H1 (cell line): ENCODE results near the gene CD79A. TPM values are rescaled to one million over a fixed set of nuclear protein-coding genes. Genes with fewer than 3 reads are reported as not detected.
A peak's percentile ranks its signal among the peaks of the same experiment; 100 is the strongest.

Experiments
- CTCF ChIA-PET: fragments of 300-600 bp; sonication (Branson Sonifier 250); formaldehyde crosslinking; loops from one replicate; lab custom pipeline; 2021; ENCODE audit not compliant: partially characterized antibody; lab: Charles Lee
- POLR2A ChIA-PET: fragments of 300-600 bp; sonication (Branson Sonifier 250); formaldehyde crosslinking; loops from one replicate; lab custom pipeline; 2021; ENCODE audit warnings: inconsistent platforms; ENCODE audit not compliant: partially characterized antibody; lab: Charles Lee
- DNase-seq, 2 experiments: peaks; one replicate each; pipeline versions ENCODE4 v3.0.0 to v3.0.0-alpha.2; 2010 to 2022; ENCODE audit warnings: low spot score in 2 of 2, low read depth in 1 of 2, mixed read lengths in 1 of 2
- FAIRE-seq: peaks from 2 replicates; lab custom pipeline; 2011; peaks lifted over from hg19 to GRCh38; lab: Jason Lieb, UNC
- H2AFZ ChIP-seq: 2 replicates; pipeline ENCODE4 v1.8.1; 2012; ENCODE audit warnings: low read length, inconsistent platforms
- H2AK5ac ChIP-seq: 2 replicates; pipeline ENCODE4 v1.6.1; 2013; ENCODE audit warnings: low read depth, low read length
- H2BK120ac ChIP-seq: replicated peaks from 2 replicates; pipeline ENCODE3; 2013; ENCODE audit warnings: low read depth, low read length, inconsistent platforms
- H2BK12ac ChIP-seq: 2 replicates; pipeline ENCODE4 v1.6.1; 2013; ENCODE audit warnings: low read depth, low read length
- H2BK15ac ChIP-seq: 2 replicates; pipeline ENCODE4 v1.6.1; 2013; ENCODE audit warnings: low read length
- H2BK20ac ChIP-seq: 2 replicates; pipeline ENCODE4 v1.6.1; 2013; ENCODE audit warnings: low read length
- H2BK5ac ChIP-seq: 2 replicates; pipeline ENCODE4 v1.6.1; 2013; ENCODE audit warnings: low read depth, low read length
- H3K14ac ChIP-seq: 2 replicates; pipeline ENCODE4 v1.6.1; 2013; ENCODE audit warnings: inconsistent platforms; ENCODE audit not compliant: insufficient read length
- H3K18ac ChIP-seq: 2 replicates; pipeline ENCODE4 v1.6.1; 2013; ENCODE audit warnings: low read length; ENCODE audit errors: extremely low read depth
- H3K23ac ChIP-seq: 2 replicates; pipeline ENCODE4 v1.6.1; 2013; ENCODE audit warnings: inconsistent platforms; ENCODE audit not compliant: insufficient read length
- H3K23me2 ChIP-seq: 2 replicates; pipeline ENCODE4 v1.6.1; 2013; ENCODE audit warnings: low read depth, low read length
- H3K27ac ChIP-seq: 2 replicates; pipeline ENCODE4 v1.6.1; 2011; ENCODE audit warnings: low read depth, low read length, inconsistent platforms
- H3K27me3 ChIP-seq, 4 experiments: replicated peaks in 1 of 4; 1 replicate in 1 of 4; 2 replicates in 3 of 4; pipeline versions ENCODE4 v1.6.1 to v1.8.1; 2011 to 2013; ENCODE audit warnings: low read length in 3 of 4, mild to moderate bottlenecking in 3 of 4, inconsistent platforms in 2 of 4, mixed read lengths in 2 of 4, moderate library complexity in 1 of 4; ENCODE audit not compliant: control insufficient read depth in 3 of 4, insufficient read depth in 3 of 4; ENCODE audit errors: extremely low read depth in 1 of 4
- H3K36me3 ChIP-seq, 4 experiments: 2 replicates each; pipeline versions ENCODE4 v1.6.1 to v1.8.1; 2011 to 2013; ENCODE audit warnings: mild to moderate bottlenecking in 4 of 4, low read length in 3 of 4, moderate library complexity in 2 of 4, control low read depth in 1 of 4, inconsistent platforms in 1 of 4; ENCODE audit not compliant: insufficient read depth in 4 of 4, control insufficient read depth in 2 of 4
- H3K4ac ChIP-seq: replicated peaks from 2 replicates; pipeline ENCODE3; 2013; ENCODE audit warnings: low read length, low read depth, mixed read lengths, inconsistent platforms; ENCODE audit not compliant: insufficient read length
- H3K4me1 ChIP-seq, 4 experiments: replicated peaks in 1 of 4; 1 replicate in 1 of 4; 2 replicates in 3 of 4; pipeline versions ENCODE4 v1.6.1 to v1.8.1; 2011 to 2013; ENCODE audit warnings: low read length in 3 of 4, inconsistent platforms in 2 of 4, mixed read lengths in 1 of 4; ENCODE audit not compliant: insufficient read depth in 4 of 4, control insufficient read depth in 3 of 4
- H3K4me2 ChIP-seq, 2 experiments: 2 replicates each; pipeline versions ENCODE4 v1.6.1 to v1.8.1; 2011 to 2013; ENCODE audit warnings: low read depth in 2 of 2, low read length in 2 of 2, control low read depth in 1 of 2, inconsistent platforms in 1 of 2, mild to moderate bottlenecking in 1 of 2; ENCODE audit not compliant: insufficient read depth in 1 of 2
- H3K4me3 ChIP-seq, 4 experiments: fragments of 200-600, 300-600 bp in 1 of 4; sonication (generic), shearing (Covaris generic), sonication (Bioruptor Twin) in 1 of 4; 2 replicates each; pipeline versions ENCODE4 v1.5.1 to v1.8.1; 2011 to 2016; ENCODE audit warnings: low read length in 4 of 4, low read depth in 3 of 4, control low read depth in 2 of 4, inconsistent platforms in 2 of 4, mild to moderate bottlenecking in 2 of 4, mixed read lengths in 1 of 4, moderate library complexity in 1 of 4; ENCODE audit not compliant: insufficient read depth in 2 of 4; ENCODE audit errors: extremely low read depth in 1 of 4
- H3K56ac ChIP-seq: replicated peaks from 2 replicates; pipeline ENCODE3; 2013; ENCODE audit warnings: low read depth, mild to moderate bottlenecking, mixed read lengths, low read length, inconsistent platforms; ENCODE audit not compliant: insufficient read length
- H3K79me1 ChIP-seq: 2 replicates; pipeline ENCODE4 v1.6.1; 2013; ENCODE audit warnings: low read depth, low read length, control low read depth
- H3K79me2 ChIP-seq, 2 experiments: 2 replicates each; pipeline versions ENCODE4 v1.6.1 to v1.8.1; 2012 to 2013; ENCODE audit warnings: low read length in 2 of 2, mild to moderate bottlenecking in 2 of 2, inconsistent platforms in 1 of 2; ENCODE audit not compliant: insufficient read depth in 2 of 2, control insufficient read depth in 1 of 2
- H3K9ac ChIP-seq, 4 experiments: replicated peaks in 1 of 4; 1 replicate in 1 of 4; 2 replicates in 3 of 4; pipeline versions ENCODE4 v1.6.1 to v1.8.1; 2011 to 2013; ENCODE audit warnings: low read depth in 3 of 4, low read length in 3 of 4, control low read depth in 2 of 4, mild to moderate bottlenecking in 2 of 4, moderate library complexity in 2 of 4, inconsistent platforms in 1 of 4; ENCODE audit errors: extremely low read depth in 1 of 4
- H3K9me3 ChIP-seq, 2 experiments: 2 replicates each; pipeline versions ENCODE4 v1.6.1 to v1.8.1; 2012 to 2013; ENCODE audit warnings: mild to moderate bottlenecking in 2 of 2, moderate library complexity in 2 of 2, control low read depth in 1 of 2, inconsistent platforms in 1 of 2, low read depth in 1 of 2, low read length in 1 of 2, mixed read lengths in 1 of 2; ENCODE audit not compliant: insufficient read depth in 2 of 2
- H4K20me1 ChIP-seq, 2 experiments: replicated peaks in 1 of 2; 2 replicates each; pipeline versions ENCODE3 to v1.8.1; 2011 to 2013; ENCODE audit warnings: inconsistent platforms in 2 of 2, low read length in 2 of 2, mild to moderate bottlenecking in 1 of 2; ENCODE audit not compliant: insufficient read depth in 2 of 2, control insufficient read depth in 1 of 2
- H4K5ac ChIP-seq: 2 replicates; pipeline ENCODE4 v1.6.1; 2013; ENCODE audit warnings: low read length, low read depth, mixed read lengths, inconsistent platforms; ENCODE audit not compliant: insufficient read length
- H4K8ac ChIP-seq: 2 replicates; pipeline ENCODE4 v1.8.0; 2013; ENCODE audit warnings: mild to moderate bottlenecking, moderate library complexity, low read length, inconsistent platforms; ENCODE audit not compliant: insufficient read depth; ENCODE audit errors: extremely low read depth
- H4K91ac ChIP-seq: replicated peaks from 2 replicates; pipeline ENCODE3; 2013; ENCODE audit warnings: low read length, mixed read lengths, inconsistent platforms; ENCODE audit not compliant: insufficient read length
- ATF2 ChIP-seq: IDR thresholded peaks from 2 replicates; pipeline ENCODE4 v1.6.1; 2012; ENCODE audit warnings: low read length, inconsistent platforms
- ATF3 ChIP-seq: IDR thresholded peaks from 2 replicates; pipeline ENCODE4 v1.6.1; 2011; ENCODE audit warnings: low read depth, mild to moderate bottlenecking, low read length; ENCODE audit not compliant: insufficient read depth
- CHD1 ChIP-seq: IDR thresholded peaks from 2 replicates; pipeline ENCODE4 v1.6.1; 2012; ENCODE audit warnings: low read depth, low read length, improper control_type of control experiment
- GTF2F1 ChIP-seq: IDR thresholded peaks from 2 replicates; pipeline ENCODE4 v1.6.1; 2012; ENCODE audit warnings: low read depth, low read length, improper control_type of control experiment, borderline replicate concordance
- KDM1A ChIP-seq: fragments of 200-600, 300-600 bp; sonication (generic); IDR thresholded peaks from 2 replicates; pipeline ENCODE4 v1.7.1; 2016; ENCODE audit warnings: mild to moderate bottlenecking, low read length, borderline replicate concordance
- SP2 ChIP-seq: IDR thresholded peaks from 2 replicates; pipeline ENCODE4 v1.6.1; 2012; ENCODE audit warnings: mild to moderate bottlenecking, low read length, inconsistent platforms
- SUZ12 ChIP-seq: fragments of 200-600 bp; sonication (generic); IDR thresholded peaks from 2 replicates; pipeline ENCODE4 v1.6.1; 2012; ENCODE audit warnings: mild to moderate bottlenecking, inconsistent platforms, low read length, moderate library complexity, mixed read lengths
- WGBS, 2 experiments: shearing (Covaris generic) in 1 of 2; methylation state at CpG; one replicate each; pipeline versions ENCODE4 v1.1.6 to v1.1.7; 2013 to 2015; ENCODE audit warnings: low lambda C conversion rate in 2 of 2, mixed read lengths in 2 of 2, inconsistent platforms in 1 of 2, low coverage in 1 of 2, missing lambda C conversion rate in 1 of 2; ENCODE audit not compliant: insufficient replicate concordance in 2 of 2, insufficient coverage in 1 of 2, insufficient read length in 1 of 2; ENCODE audit errors: extremely low coverage in 1 of 2, missing lambda C conversion rate in 1 of 2; 5-methylcytosine and 5-hydroxymethylcytosine counted together
- polyA plus RNA-seq, 7 experiments: library from polyadenylated mRNA; depleted of rRNA in 3 of 7; stranded (reverse) in 5 of 7; unstranded in 2 of 7; fragments of >200 nt in 5 of 7; fragments of 200-250 nt in 2 of 7; gene quantifications; 1 replicate in 5 of 7; 2 replicates in 1 of 7; 4 replicates in 1 of 7; pipeline versions ENCODE4 v1.2.1 to v1.2.3, GENCODE V29; 2011 to 2013; ENCODE audit warnings: missing spikeins in 2 of 7, mixed read lengths in 2 of 7
- total RNA-seq: library from RNA; stranded (reverse); fragmentation: NEBNext Ultra II Directional; extraction: Animal tissue kit (Norgen Biotek cat#: 25700); gene quantifications from 2 replicates; pipeline ENCODE4 v1.2.1, GENCODE V29; 2021

Gene CD79A
- total and polyA plus RNA-seq, 2 of the 8 experiments (the other 6 are each of a cell fraction or from before 2014, with no cell fraction given): 0.54 to 0.77 TPM

GRCh38 chr19:41921577-41922576, 44.8 kb downstream of the CD79A start:
- FAIRE-seq: no peak
- peak overlapping the region; percentile 23 to 53 for H3K4me2 ChIP-seq
- TF ChIP-seq KDM1A (no peak), CHD1 (no peak), SUZ12 (peak; percentile 58), SP2 (no peak), ATF2 (no peak), GTF2F1 (no peak), ATF3 (no peak)

More at GRCh38 chr19:41921577-41922576, 44.8 kb downstream of the CD79A start:
- Histone ChIP-seq H2BK5ac (no peak overlapping the region), H2BK120ac (no peak overlapping the region), H3K79me2 (no peaks in the 10 kb centered on the region), H3K4me1 (peaks cover 0 to 14% (median 7%) of the 10 kb centered on the region in 4 experiments; a peak in 6 of 7 replicates), H4K91ac (no peak overlapping the region), H3K9me3 (no peaks in the 10 kb centered on the region), H2BK20ac (no peak overlapping the region; the same call in 1 of the 2 replicates), H3K18ac (no peak overlapping the region; the same call in 1 of the 2 replicates), H3K9ac (no peak overlapping the region), H4K20me1 (peaks cover 4 to 42% of the 10 kb centered on the region in 2 experiments), H2BK12ac (peak overlapping the region; percentile 75; the same call in 1 of the 2 replicates), H4K8ac (peak overlapping the region; percentile 74; the same call in 1 of the 2 replicates), H3K23ac (no peak overlapping the region), H2BK15ac (no peak overlapping the region), H2AK5ac (0 out of 2 replicates have a peak overlapping the region, but pooled peaks have one; percentile 20), H3K23me2 (peaks cover 10% of the 10 kb centered on the region), H3K4ac (no peak overlapping the region), H4K5ac (no peak overlapping the region), H2AFZ (no peak overlapping the region), H3K27ac (no peak overlapping the region), H3K4me3 (peak overlapping the region; percentile 3 to 44 (median 8); a peak in 5 of 8 replicates), H3K36me3 (no peaks in the 10 kb centered on the region), H3K56ac (no peak overlapping the region), H3K14ac (no peak overlapping the region), H3K79me1 (no peaks in the 10 kb centered on the region; the same call in 1 of the 2 replicates), H3K27me3 (peaks cover 68 to 99% (median 95%) of the 10 kb centered on the region in 4 experiments)
- 32% methylated on average over 21 of the region's 22 CpGs; no CpG with 5 or more reads in 1 of the 2 experiments for WGBS, 2 experiments
- DNase-seq: no peak
- ChIA-PET CTCF (interaction anchor here (0.9 to 2.1 kb wide), 11 partner anchors 9 to 59 kb away, joined by 3 to 9 read pairs (median 3); no protein-coding TSS in a partner anchor), POLR2A (interaction anchor here (0.5 to 3.8 kb wide), 12 partner anchors 9 to 86 kb away, joined by 3 to 20 read pairs (median 3); partner anchors contain the start of genes RABAC1 and RPS19)
